Thyroid gland (tissue), 4 donors: Measurements from ENCODE around the gene RPL28.

ENCODE experiments used
- POLR2A ChIP-seq, 2 donors: fragments of 450-650 bp; IDR thresholded peaks; one replicate each; pipeline ENCODE4 v1.6.1; 2017; ENCODE audit warnings: antibody characterized with exemption in 2 of 2, mild to moderate bottlenecking in 2 of 2, moderate library complexity in 1 of 2
- TF ChIP-seq, protein P1 (sequence below), 6 experiments: fragments of 200-600 bp in 3 of 6; fragments of 450-650 bp in 3 of 6; sonication (generic) in 3 of 6; IDR thresholded peaks; one replicate each; pipeline ENCODE4 v1.5.1; 2016 to 2019; ENCODE audit warnings: antibody characterized with exemption in 6 of 6, mild to moderate bottlenecking in 2 of 6, inconsistent platforms in 1 of 6, moderate library complexity in 1 of 6

DNA sequence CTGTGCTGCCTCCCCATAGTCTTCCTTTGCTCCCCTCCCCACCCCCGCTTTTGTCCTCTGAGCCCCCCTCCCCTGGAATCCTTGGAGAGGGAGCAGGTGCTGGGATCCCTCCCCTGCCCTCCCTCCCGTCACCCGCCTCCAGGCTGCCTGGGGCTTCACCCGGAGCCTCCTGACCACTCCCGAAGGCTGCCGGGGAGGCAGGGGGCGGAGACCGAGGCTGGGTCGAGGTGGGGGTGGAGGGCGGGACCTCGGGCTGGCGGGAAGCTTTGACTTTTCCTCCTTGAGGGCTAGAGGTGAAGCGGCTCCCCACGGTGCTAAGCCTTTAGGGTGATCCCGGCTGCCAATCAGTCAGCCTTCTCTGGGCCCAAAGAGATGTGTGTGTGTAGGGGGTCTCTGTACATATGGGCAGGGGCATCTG is 44.6 kb upstream of the RPL28 start:
- TF ChIP-seq, protein P1, sequence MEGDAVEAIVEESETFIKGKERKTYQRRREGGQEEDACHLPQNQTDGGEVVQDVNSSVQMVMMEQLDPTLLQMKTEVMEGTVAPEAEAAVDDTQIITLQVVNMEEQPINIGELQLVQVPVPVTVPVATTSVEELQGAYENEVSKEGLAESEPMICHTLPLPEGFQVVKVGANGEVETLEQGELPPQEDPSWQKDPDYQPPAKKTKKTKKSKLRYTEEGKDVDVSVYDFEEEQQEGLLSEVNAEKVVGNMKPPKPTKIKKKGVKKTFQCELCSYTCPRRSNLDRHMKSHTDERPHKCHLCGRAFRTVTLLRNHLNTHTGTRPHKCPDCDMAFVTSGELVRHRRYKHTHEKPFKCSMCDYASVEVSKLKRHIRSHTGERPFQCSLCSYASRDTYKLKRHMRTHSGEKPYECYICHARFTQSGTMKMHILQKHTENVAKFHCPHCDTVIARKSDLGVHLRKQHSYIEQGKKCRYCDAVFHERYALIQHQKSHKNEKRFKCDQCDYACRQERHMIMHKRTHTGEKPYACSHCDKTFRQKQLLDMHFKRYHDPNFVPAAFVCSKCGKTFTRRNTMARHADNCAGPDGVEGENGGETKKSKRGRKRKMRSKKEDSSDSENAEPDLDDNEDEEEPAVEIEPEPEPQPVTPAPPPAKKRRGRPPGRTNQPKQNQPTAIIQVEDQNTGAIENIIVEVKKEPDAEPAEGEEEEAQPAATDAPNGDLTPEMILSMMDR (IDR thresholded peaks at IDR 0.05): no peak
- no peak for TF ChIP-seq POLR2A (IDR thresholded peaks at IDR 0.05)
